WI38 (cell line): ENCODE data around the gene GJB1.

ENCODE experiments used
- H3K4me3 ChIP-seq: 2 replicates; pipeline ENCODE4 v1.5.1; 2011; ENCODE audit warnings: low read depth, mild to moderate bottlenecking, control low read depth, low read length
- CTCF ChIP-seq: IDR thresholded peaks from 2 replicates; pipeline ENCODE4 v1.5.1; 2012; ENCODE audit warnings: low read depth, mild to moderate bottlenecking, control low read depth, low read length

Gene GJB1

GRCh38 chrX:71214604-71215337, 8.3 kb upstream of the GJB1 start:
- H3K4me3 ChIP-seq: no peak overlapping the region
- TF ChIP-seq CTCF: no peak

GRCh38 chrX:71215338-71215912, 7.6 kb upstream of the GJB1 start:
- no peak overlapping the region for H3K4me3 ChIP-seq
- no peak for TF ChIP-seq CTCF

DNA sequence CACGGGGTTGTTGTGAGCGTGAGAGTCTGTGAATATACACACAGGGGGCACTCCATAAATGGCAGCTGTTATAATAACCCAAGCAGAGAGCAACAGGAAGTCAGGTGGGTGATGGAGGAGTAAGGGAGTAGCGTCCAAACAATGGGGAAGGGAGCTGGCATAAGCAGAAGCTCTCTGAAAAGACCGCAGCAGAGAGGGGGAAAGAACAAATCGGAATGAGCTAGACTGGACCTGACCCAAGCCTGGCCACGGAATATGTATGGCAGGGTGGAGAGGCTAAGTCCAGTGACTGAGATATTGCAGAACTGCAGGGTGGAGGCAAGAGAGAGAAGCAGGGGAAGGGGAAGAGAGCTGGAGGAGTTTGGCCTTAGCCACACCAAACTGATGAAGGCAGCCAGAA, 6.5 kb upstream of the GJB1 start:
- no peak for TF ChIP-seq CTCF
- no peak overlapping the region for H3K4me3 ChIP-seq

DNA sequence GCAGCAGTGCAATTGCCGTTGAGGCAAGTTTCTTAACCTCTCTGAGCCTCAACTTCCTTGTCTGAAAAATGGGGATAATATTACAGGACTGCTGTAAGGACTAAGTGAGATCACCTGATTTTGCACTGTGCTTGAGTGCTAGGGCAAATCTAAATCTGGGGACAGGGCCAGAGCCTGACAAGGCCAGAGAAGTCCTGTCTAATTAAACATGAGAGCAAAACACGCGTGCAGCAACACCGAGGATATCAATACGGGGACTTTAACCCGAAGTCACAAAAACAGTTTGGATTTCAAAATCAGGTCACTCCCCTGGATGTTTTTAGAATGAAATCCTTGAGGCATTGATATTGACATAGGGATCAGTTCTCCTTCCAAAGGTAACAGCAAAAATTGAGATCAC, 5.7 kb upstream of the GJB1 start:
- H3K4me3 ChIP-seq: no peak overlapping the region

DNA sequence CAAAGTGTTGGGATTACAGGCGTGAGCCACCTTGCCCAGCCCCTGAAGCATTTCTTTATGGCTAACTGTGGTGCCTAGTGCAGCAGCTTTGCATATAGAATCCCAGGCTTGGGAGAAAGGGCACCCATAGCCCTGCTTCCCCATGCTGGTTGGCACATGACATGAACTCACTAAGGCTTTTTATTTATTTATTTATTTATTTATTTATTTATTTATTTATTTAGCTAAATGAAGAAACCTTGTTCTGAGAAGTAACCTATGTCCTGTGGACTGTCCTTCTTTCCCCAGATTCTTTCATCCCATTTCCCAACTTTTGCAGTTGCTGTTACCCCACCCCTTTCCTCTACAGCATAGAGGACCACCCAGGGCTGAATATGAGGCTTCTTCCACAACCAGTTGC, 1.9 kb upstream of the GJB1 start:
- no peak for TF ChIP-seq CTCF
- H3K4me3 ChIP-seq: no peak overlapping the region

More for the DNA sequence above, 5.7 kb upstream of the GJB1 start:
- TF ChIP-seq CTCF: no peak

DNA sequence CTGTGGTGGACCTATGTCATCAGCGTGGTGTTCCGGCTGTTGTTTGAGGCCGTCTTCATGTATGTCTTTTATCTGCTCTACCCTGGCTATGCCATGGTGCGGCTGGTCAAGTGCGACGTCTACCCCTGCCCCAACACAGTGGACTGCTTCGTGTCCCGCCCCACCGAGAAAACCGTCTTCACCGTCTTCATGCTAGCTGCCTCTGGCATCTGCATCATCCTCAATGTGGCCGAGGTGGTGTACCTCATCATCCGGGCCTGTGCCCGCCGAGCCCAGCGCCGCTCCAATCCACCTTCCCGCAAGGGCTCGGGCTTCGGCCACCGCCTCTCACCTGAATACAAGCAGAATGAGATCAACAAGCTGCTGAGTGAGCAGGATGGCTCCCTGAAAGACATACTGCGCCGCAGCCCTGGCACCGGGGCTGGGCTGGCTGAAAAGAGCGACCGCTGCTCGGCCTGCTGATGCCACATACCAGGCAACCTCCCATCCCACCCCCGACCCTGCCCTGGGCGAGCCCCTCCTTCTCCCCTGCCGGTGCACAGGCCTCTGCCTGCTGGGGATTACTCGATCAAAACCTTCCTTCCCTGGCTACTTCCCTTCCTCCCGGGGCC, 1.2 kb downstream of the GJB1 start:
- no peak overlapping the region for H3K4me3 ChIP-seq
- no peak for TF ChIP-seq CTCF

GRCh38 chrX:71225009-71225408, 2.0 kb downstream of the GJB1 start:
- no peak for TF ChIP-seq CTCF
- H3K4me3 ChIP-seq: no peak overlapping the region
